HepG2 (cell line): ENCODE measurements around the gene U2AF1. TPM values are rescaled to one million over a fixed set of nuclear protein-coding genes. Genes with fewer than 3 reads are reported as not detected.
"Not testable (repeated sequence)": the region's sequence is repeated elsewhere in the genome, so short reads cannot be mapped to it uniquely, and the experiment has no call there.

Source experiments
- ATAC-seq: fragments of 200-7000 bp; cut with Tn5 transposase; 3 replicates; pipeline ENCODE4 v1.9.1; 2020; ENCODE audit warnings: mild to moderate bottlenecking, moderate library complexity
- BruUV-seq: library from RNA; stranded (reverse); fragments of 400-500 nt; replicated peaks from 2 replicates; lab custom pipeline; 2021; lab: Mats Ljungman, UMichigan
- CTCF ChIA-PET: fragments of 300-600 bp; formaldehyde crosslinking; extraction: SDS; loops from one replicate; lab custom pipeline; 2021; ENCODE audit warnings: low total read pairs, inconsistent platforms, low intra/inter-chr PET ratio; lab: Yijun Ruan, JAX
- POLR2A ChIA-PET: fragments of 350-600 bp; sonication (Branson Sonifier 250); formaldehyde crosslinking; loops from one replicate; lab custom pipeline; 2020; ENCODE audit warnings: antibody characterized with exemption, inconsistent platforms; lab: Yijun Ruan, JAX
- DNase-seq: peaks from one replicate; pipeline ENCODE4 v3.0.0-alpha.2; 2015; ENCODE audit warnings: low spot score
- FAIRE-seq: peaks from 3 replicates; lab custom pipeline; 2011; peaks lifted over from hg19 to GRCh38; lab: Jason Lieb, UNC
- H2AFZ ChIP-seq: one replicate; pipeline ENCODE4 v1.6.1; 2011; ENCODE audit warnings: low read length, inconsistent platforms
- H3K27ac ChIP-seq: fragments of 300-600 bp; 3 replicates; pipeline ENCODE4 v1.8.0; 2011; ENCODE audit warnings: mixed run types, mild to moderate bottlenecking, mixed read lengths, low read length, inconsistent platforms; ENCODE audit not compliant: insufficient read depth; ENCODE audit errors: extremely low read length
- H3K27me3 ChIP-seq, 2 experiments: fragments of 200-600 bp in 1 of 2; 2 replicates in 1 of 2; 3 replicates in 1 of 2; pipeline versions ENCODE4 v1.6.0 to v1.8.0; 2011; ENCODE audit warnings: low read length in 2 of 2, mild to moderate bottlenecking in 2 of 2, moderate library complexity in 2 of 2, inconsistent platforms in 1 of 2; ENCODE audit not compliant: insufficient read depth in 2 of 2, control insufficient read depth in 1 of 2
- H3K36me3 ChIP-seq, 2 experiments: fragments of 200-600 bp in 1 of 2; replicated peaks in 1 of 2; 2 replicates in 1 of 2; 3 replicates in 1 of 2; pipeline versions ENCODE4 v1.5.1 to v1.8.0; 2011; ENCODE audit warnings: low read length in 2 of 2, inconsistent platforms in 1 of 2; ENCODE audit not compliant: insufficient read depth in 2 of 2, control insufficient read depth in 1 of 2
- H3K4me1 ChIP-seq: 2 replicates; pipeline ENCODE4 v1.5.1; 2012; ENCODE audit warnings: low read length, inconsistent platforms; ENCODE audit not compliant: insufficient read depth
- H3K4me2 ChIP-seq: 2 replicates; pipeline ENCODE4 v1.6.0; 2011; ENCODE audit warnings: low read depth, low read length, inconsistent platforms
- H3K4me3 ChIP-seq, 3 experiments: fragments of 200-600 bp in 1 of 3; sonication (generic), shearing (Covaris generic) in 1 of 3; replicated peaks in 1 of 3; 2 replicates each; pipeline ENCODE4 v1.5.1; 2011 to 2016; ENCODE audit warnings: low read length in 3 of 3, inconsistent platforms in 2 of 3, low read depth in 2 of 3, mild to moderate bottlenecking in 2 of 3, control low read depth in 1 of 3, mixed read lengths in 1 of 3; ENCODE audit not compliant: insufficient read depth in 1 of 3
- H3K79me2 ChIP-seq: one replicate; pipeline ENCODE4 v1.6.1; 2011; ENCODE audit warnings: low read length, inconsistent platforms; ENCODE audit not compliant: insufficient read depth
- H3K9ac ChIP-seq: 2 replicates; pipeline ENCODE4 v1.6.0; 2011; ENCODE audit warnings: mild to moderate bottlenecking, low read depth, low read length, inconsistent platforms; ENCODE audit not compliant: insufficient read depth
- H3K9me3 ChIP-seq: 2 replicates; pipeline ENCODE4 v1.5.1; 2012; ENCODE audit warnings: mild to moderate bottlenecking, low read length
- H4K20me1 ChIP-seq: 2 replicates; pipeline ENCODE4 v1.6.0; 2011; ENCODE audit warnings: inconsistent platforms, mild to moderate bottlenecking, low read length, moderate library complexity; ENCODE audit not compliant: insufficient read depth
- NR2F6 ChIP-seq, 2 experiments: IDR thresholded peaks; 2 replicates each; pipeline ENCODE4 v1.6.1; 2016; ENCODE audit warnings: antibody characterized with exemption in 1 of 2, mild to moderate bottlenecking in 1 of 2
- RAD21 ChIP-seq: fragments of 450-650 bp; formaldehyde crosslinking; IDR thresholded peaks from 2 replicates; pipeline ENCODE4 v1.5.0; 2020; ENCODE audit warnings: mild to moderate bottlenecking
- SAP130 ChIP-seq: IDR thresholded peaks from 2 replicates; pipeline ENCODE4 v1.6.1; 2016; ENCODE audit warnings: low read depth
- STAG1 ChIP-seq: sonication (generic); formaldehyde crosslinking; IDR thresholded peaks from 2 replicates; pipeline ENCODE4 v1.4.0; 2020; ENCODE audit warnings: missing genetic modification reagents
- ZNF263 ChIP-seq: sonication (generic); formaldehyde crosslinking; IDR thresholded peaks from 2 replicates; pipeline ENCODE4 v1.4.0; 2020; ENCODE audit warnings: missing genetic modification reagents
- ZNF768 ChIP-seq: sonication (generic); formaldehyde crosslinking; IDR thresholded peaks from 2 replicates; pipeline ENCODE4 v1.4.0; 2020; ENCODE audit warnings: missing genetic modification reagents
- WGBS: methylation state at CpG from one replicate; pipeline ENCODE4 v1.1.6; 2017; ENCODE audit warnings: low lambda C conversion rate; 5-methylcytosine and 5-hydroxymethylcytosine counted together
- in situ Hi-C: cut with HindIII; loops from 2 replicates; pipeline ENCODE4 v1.10.0; 2017; ENCODE audit warnings: low pct_unique_long_range_greater_than_20kb; ENCODE audit not compliant: extremely low pct_ligation_motif_present
- intact Hi-C: fragments of 100-400 bp; cut with micrococcal nuclease; formaldehyde crosslinking; loops from one replicate; pipeline ENCODE4 v1.10.0; 2022; ENCODE audit not compliant: unreplicated experiment
- polyA plus RNA-seq, 8 experiments: library from polyadenylated mRNA; depleted of rRNA in 3 of 8; stranded (reverse) in 7 of 8; unstranded in 1 of 8; fragments of >200 nt; fragmentation: Illumina TruSeq in 4 of 8; extraction: Trizol in 4 of 8; gene quantifications; 2 replicates each; pipeline versions ENCODE4 v1.2.1 to v1.2.3, GENCODE V29; 2011 to 2016; ENCODE audit warnings: low read depth in 4 of 8, missing spikeins in 1 of 8, mixed read lengths in 1 of 8; ENCODE audit not compliant: insufficient read depth in 1 of 8
- total RNA-seq, 5 experiments: library from RNA; depleted of rRNA; stranded (reverse); fragments of >200 nt; fragmentation: Illumina TruSeq; extraction: Trizol; gene quantifications; 2 replicates each; pipeline ENCODE4 v1.2.3, GENCODE V29; 2016; ENCODE audit warnings: low read depth in 1 of 5
- TF ChIP-seq, protein P1 (sequence below): sonication (generic); formaldehyde crosslinking; IDR thresholded peaks from 2 replicates; pipeline ENCODE4 v1.5.1; 2020; ENCODE audit warnings: mild to moderate bottlenecking, missing genetic modification reagents, moderate library complexity
- TF ChIP-seq, protein P2 (sequence below): sonication (generic); formaldehyde crosslinking; IDR thresholded peaks from 2 replicates; pipeline ENCODE4 v1.5.0; 2020; ENCODE audit warnings: mild to moderate bottlenecking, missing genetic modification reagents, moderate library complexity

U2AF1 gene
- total and polyA plus RNA-seq, 2 of the 13 experiments (the other 11 are each of a cell fraction or from before 2014, with no cell fraction given), result 21.2 to 26.8 TPM

DNA sequence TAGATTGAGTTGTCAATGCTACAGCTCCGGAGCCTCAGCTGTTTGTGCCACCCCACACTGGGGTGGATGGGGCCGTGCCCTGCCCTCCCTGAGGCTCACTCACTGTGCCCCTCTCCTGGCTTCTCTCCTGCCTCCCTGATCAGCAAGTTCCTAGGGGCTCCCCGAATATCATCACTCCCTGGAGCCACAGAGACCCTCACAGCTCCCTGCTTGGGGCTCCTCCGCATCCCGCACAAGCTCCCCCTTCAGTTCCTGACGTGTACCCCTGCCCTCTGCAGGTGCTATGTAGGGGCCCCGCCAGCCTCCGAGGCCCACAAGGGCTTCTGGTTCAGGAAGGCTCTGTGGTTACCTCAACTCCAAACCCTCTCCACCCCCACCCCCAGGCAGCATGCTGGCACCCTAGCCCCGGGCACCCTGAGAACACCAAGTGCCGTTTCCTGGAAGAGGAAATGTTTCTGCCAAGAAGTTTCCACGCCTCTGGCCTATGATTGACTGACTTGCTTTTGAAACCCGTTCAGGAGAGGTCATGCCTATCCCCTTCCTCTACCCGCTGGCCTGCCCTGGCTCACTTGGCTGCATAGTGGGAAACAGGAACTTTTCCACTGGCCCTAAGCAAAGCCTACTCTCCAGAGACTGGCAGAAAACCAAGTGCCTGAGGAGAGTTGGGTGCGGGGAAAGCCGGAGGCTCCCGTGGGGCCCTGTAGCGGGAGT, 62.0 kb downstream of the U2AF1 start:
- H3K36me3 ChIP-seq, H4K20me1 ChIP-seq, in situ Hi-C loops, H3K79me2 ChIP-seq, CTCF ChIA-PET, BruUV-seq, intact Hi-C loops, H3K9ac ChIP-seq, H3K27ac ChIP-seq, DNase-seq, H3K4me1 ChIP-seq, FAIRE-seq, H3K27me3 ChIP-seq, POLR2A ChIA-PET, H2AFZ ChIP-seq, H3K9me3 ChIP-seq: not testable (repeated sequence)
- H3K4me3 ChIP-seq, result peak overlapping the region in 1 of 3 experiments; percentile 48; a peak in 1 of 6 replicates
- TF ChIP-seq, protein P1, sequence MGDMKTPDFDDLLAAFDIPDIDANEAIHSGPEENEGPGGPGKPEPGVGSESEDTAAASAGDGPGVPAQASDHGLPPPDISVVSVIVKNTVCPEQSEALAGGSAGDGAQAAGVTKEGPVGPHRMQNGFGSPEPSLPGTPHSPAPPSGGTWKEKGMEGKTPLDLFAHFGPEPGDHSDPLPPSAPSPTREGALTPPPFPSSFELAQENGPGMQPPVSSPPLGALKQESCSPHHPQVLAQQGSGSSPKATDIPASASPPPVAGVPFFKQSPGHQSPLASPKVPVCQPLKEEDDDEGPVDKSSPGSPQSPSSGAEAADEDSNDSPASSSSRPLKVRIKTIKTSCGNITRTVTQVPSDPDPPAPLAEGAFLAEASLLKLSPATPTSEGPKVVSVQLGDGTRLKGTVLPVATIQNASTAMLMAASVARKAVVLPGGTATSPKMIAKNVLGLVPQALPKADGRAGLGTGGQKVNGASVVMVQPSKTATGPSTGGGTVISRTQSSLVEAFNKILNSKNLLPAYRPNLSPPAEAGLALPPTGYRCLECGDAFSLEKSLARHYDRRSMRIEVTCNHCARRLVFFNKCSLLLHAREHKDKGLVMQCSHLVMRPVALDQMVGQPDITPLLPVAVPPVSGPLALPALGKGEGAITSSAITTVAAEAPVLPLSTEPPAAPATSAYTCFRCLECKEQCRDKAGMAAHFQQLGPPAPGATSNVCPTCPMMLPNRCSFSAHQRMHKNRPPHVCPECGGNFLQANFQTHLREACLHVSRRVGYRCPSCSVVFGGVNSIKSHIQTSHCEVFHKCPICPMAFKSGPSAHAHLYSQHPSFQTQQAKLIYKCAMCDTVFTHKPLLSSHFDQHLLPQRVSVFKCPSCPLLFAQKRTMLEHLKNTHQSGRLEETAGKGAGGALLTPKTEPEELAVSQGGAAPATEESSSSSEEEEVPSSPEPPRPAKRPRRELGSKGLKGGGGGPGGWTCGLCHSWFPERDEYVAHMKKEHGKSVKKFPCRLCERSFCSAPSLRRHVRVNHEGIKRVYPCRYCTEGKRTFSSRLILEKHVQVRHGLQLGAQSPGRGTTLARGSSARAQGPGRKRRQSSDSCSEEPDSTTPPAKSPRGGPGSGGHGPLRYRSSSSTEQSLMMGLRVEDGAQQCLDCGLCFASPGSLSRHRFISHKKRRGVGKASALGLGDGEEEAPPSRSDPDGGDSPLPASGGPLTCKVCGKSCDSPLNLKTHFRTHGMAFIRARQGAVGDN (CRISPR knock-in tag), result peak; percentile 9; the same call in 1 of the 2 replicates
- peak; percentile 51 for ATAC-seq
- 6% methylated on average over 6 of the region's 17 CpGs for WGBS
- H3K4me2 ChIP-seq, result peak overlapping the region; percentile 65; the same call in 1 of the 2 replicates

DNA sequence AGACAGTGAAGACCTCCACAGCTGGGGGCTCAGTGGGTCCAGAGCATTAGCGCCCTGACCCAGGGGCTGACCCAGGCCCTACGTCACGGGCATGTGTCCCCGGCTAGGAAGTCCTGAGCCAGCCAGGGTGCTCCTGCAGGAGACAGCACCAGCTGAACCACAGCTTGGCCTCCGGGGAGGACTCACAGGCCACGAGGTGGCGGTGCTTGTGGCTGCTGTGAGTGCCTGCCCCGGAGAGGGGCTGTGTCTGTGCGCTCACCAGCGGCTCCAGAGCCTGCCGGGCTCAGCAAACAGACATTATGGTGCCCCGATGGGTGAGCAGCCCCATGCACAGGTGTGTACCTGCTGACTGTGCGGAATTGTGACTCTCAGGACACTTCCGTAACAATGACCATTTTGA, 62.8 kb downstream of the U2AF1 start:
- in situ Hi-C loops; H3K9ac ChIP-seq; H3K4me3 ChIP-seq; H2AFZ ChIP-seq; H3K4me2 ChIP-seq; intact Hi-C loops; H3K36me3 ChIP-seq; CTCF ChIA-PET; H4K20me1 ChIP-seq; BruUV-seq; H3K27me3 ChIP-seq; H3K4me1 ChIP-seq; H3K9me3 ChIP-seq; H3K79me2 ChIP-seq; POLR2A ChIA-PET; H3K27ac ChIP-seq; TF ChIP-seq NR2F6 (IDR thresholded peaks at IDR 0.05): not testable (repeated sequence)
- ATAC-seq (peak; percentile 86), FAIRE-seq (peak; percentile 81), DNase-seq (peak; percentile 4)
- TF ChIP-seq SAP130 (peak; percentile 36), ZNF768 (CRISPR knock-in tag) (peak; percentile 16; the same call in 1 of the 2 replicates), STAG1 (peak; percentile 60), NR2F6 (CRISPR knock-in tag; IDR thresholded peaks at IDR 0.05) (0 out of 2 replicates have a peak, but pooled peaks have one; percentile 18), ZNF263 (CRISPR knock-in tag) (peak; percentile 95), RAD21 (CRISPR knock-in tag) (0 out of 2 replicates have a peak, but pooled peaks have one; percentile 39)
- TF ChIP-seq, protein P2, sequence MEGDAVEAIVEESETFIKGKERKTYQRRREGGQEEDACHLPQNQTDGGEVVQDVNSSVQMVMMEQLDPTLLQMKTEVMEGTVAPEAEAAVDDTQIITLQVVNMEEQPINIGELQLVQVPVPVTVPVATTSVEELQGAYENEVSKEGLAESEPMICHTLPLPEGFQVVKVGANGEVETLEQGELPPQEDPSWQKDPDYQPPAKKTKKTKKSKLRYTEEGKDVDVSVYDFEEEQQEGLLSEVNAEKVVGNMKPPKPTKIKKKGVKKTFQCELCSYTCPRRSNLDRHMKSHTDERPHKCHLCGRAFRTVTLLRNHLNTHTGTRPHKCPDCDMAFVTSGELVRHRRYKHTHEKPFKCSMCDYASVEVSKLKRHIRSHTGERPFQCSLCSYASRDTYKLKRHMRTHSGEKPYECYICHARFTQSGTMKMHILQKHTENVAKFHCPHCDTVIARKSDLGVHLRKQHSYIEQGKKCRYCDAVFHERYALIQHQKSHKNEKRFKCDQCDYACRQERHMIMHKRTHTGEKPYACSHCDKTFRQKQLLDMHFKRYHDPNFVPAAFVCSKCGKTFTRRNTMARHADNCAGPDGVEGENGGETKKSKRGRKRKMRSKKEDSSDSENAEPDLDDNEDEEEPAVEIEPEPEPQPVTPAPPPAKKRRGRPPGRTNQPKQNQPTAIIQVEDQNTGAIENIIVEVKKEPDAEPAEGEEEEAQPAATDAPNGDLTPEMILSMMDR (CRISPR knock-in tag), result peak; percentile 40
- no CpG with 5 or more reads among the region's 14 CpGs for WGBS
